Brain pericyte (primary cell): Measurements from ENCODE around the gene MPI.
"Not testable (repeated sequence)": the region's sequence is repeated elsewhere in the genome, so short reads cannot be mapped to it uniquely, and the experiment has no call there.

Experiments used
- DNase-seq: peaks from one replicate; pipeline ENCODE4 v3.0.0-alpha.2; 2012; ENCODE audit warnings: low read depth, low spot score

MPI gene

DNA sequence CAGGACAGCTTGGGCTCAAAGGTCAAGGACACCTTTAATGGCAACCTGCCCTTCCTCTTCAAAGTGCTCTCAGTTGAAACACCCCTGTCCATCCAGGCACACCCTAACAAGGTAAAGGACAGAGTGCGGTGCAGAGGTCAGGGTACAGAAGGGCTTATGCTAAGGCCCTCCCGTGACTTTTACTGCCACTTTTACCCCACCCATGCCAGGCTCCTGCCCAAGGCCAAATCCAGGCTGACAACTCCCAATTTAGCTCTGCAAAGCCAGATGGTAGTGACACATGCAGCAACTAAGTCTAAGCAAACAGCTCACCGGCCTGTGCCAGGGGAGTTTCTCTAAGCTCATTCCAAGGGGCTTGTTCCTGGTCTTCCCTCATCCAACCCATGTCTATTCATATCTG lies 1.6 kb downstream of the MPI start:
- DNase-seq: no peak

- no peak for DNase-seq
Observed at GRCh38 chr15:74892313-74892712, 2.5 kb downstream of the MPI start.

- no peak for DNase-seq
Observed at GRCh38 chr15:74892931-74893330, 3.1 kb downstream of the MPI start.

- DNase-seq: no peak
Observed at GRCh38 chr15:74893627-74894026, 3.8 kb downstream of the MPI start.

GRCh38 chr15:74894383-74894782 lies 4.5 kb downstream of the MPI start:
- not testable (repeated sequence) for DNase-seq

DNA sequence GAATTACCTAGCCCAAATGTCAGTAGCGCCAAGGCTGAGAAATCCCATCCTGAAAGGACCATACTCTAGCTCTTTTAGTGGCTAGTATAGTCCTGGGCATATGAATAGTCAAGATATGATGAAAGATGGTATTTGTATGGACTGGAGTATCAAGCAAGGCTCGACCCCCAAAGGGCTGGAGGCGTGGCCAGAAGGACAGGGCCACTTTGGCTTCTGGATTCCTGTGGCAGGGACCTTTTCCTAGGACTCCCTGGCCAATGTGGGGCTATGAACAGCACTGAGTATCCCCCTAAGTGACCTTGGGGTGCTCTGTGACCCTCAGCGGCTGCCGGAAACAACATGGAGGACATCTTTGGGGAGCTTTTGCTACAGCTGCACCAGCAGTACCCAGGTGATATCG lies 6.0 kb downstream of the MPI start:
- no peak for DNase-seq

DNA sequence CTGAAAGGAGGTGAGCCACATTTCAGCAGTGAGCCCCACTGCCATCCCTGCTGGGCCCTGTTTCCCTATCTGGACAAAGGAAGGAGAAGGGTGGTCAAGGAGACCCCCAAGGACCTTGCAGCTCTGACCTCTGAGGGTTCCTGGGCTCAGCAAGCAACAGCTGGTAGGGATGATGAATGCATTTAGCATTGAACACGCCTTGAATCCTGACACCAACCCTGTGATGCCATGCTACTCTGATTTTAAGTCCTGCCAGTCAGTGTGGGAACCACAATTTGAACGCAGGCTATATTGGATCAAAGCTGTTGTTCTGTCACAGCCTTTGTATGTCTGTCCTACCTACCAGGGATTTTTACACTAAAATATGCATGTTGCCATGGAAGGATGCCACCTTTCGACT lies 6.5 kb downstream of the MPI start:
- DNase-seq: no peak

GRCh38 chr15:74897300-74897701 lies 7.5 kb downstream of the MPI start:
- DNase-seq: no peak

DNA sequence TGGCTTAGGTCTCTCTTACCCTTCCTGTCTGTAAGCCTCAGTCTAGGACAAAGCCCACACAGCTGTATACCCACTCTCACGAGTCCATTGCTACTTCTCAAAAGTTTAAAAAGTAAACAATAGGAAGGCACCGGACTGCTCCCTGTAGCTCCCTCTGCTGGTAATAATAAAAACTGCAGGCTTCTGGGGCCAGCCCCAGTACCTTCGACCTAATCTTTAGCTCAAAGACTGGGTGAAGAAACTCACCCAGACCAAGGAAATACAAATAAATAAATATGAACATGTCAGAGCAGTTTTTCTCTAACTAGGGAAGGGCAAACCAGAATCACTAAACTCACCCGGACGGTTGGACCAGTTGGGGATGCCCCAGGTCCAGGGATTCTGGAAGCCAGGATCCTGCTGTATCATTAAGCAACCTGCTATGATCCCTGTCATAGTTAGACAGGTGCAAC lies 11.8 kb downstream of the MPI start:
- DNase-seq: no peak

DNA sequence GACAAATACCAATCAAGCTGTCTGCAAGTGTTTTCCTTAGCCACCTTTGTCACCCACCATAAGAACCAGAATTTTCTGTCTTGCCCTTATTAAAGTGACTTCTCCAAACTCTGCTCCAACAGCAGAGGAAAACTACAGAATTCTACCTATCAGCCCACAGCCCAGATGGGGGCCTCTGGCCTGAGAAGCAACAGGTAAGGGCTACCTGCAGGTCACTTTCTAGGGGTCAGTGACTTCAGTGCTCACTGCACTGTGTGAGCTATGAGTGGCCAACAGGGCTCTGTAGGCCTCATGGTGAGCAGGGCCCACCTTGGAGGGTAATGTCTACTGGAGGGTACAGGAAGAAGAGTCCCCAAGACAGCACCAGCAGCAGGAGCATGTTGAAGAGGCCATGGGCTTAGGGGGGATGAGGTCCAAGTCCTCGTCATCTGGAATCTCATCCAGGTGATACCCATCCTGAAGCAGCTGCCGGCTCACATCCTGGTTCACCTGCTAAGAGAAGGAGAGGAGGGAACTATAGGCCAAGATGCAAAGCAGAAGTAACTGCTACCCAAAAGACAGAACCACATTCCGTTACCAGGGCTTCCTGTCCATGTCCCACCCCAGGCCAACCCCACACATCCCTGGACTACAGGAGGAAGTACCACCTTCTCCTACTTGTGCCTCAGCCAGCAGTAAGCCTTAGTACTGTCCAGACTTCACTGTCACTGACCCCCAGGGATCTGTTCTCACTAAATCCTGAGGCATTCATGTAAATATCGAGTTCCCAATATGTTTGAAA lies 12.6 kb downstream of the MPI start:
- DNase-seq: no peak

- DNase-seq: no peak
Observed at GRCh38 chr15:74903676-74904075, 13.8 kb downstream of the MPI start.

GRCh38 chr15:74904190-74904805 lies 14.5 kb downstream of the MPI start:
- no peak for DNase-seq

DNA sequence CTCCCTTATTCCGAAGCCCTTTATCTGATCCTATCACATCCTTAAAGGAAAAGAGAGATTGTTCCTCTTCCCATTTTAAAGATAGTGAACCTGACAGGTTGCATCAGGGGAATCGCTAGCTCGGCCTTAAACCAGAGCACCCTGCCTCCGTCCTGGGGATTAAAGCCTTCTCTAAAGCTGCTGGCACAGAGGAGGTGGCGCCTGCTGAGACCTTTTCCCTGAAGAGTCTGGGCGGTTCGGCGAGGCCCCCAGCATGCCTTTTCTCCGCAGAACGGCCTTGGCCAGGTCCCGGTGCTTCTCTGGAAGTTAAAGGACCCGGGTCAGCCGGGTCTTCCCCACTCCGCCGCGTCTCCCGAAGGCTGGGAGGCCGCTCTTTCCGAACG lies 16.2 kb downstream of the MPI start:
- no peak for DNase-seq

- DNase-seq: no peak
Observed at GRCh38 chr15:74906450-74907162, 16.8 kb downstream of the MPI start, which contains the start of gene FAM219B. FAM219B (minus strand) TSS chr15:74906851; CDS start chr15:74906800, 51 bp downstream.

DNA sequence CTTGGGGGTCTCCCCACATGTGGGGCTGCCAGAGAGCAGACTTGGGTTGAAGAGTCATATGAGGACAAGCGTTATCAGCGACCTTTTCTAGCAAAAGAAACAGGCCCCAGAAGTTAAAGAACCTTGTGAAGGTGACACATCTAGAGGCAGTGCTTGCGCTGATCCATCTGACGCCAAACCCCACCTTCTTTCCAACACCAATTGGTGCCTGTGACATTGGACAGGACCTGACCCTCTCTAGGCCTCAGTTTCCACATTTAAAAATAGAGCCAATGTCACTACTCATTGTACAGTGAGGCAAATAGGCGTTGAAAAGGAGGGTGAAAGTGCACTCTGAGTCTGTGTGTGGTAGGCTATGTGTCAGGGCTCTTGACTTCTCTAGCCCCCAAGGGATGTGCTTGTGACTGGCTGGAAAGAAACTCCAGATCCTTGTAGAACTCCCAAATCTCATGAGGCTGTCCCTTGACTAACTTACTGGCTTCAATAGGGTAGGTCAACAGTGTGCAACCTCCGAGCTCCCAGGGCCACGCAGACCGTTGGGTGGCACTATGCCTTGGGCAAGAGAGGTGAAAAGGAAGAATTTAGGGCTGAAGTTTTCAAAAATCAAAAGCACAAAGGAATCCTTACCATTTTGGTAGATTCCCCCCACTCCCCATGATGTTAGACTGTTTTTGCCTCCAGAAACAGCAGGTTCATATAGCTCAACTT lies 17.5 kb downstream of the MPI start:
- no peak for DNase-seq

- no peak for DNase-seq
Observed at GRCh38 chr15:74908635-74909034, 18.8 kb downstream of the MPI start.

DNA sequence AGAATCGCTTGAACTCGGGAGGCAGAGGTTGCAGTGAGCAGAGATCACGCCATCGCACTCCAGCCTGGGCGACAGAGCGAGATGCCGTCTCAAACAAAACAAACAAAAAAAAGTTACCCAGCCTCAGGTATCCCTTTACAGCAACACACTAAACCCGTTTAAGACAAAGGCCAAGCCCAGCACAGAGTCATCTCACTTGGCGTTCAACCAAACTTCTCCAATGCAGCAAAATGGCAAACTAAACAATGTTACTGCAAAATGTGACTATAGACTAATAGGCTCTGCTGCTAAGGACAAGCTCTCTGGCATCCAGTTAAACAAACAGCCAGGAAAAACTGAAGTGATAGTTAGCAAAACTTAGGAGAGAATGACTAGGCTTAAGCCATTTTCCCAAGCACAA lies 23.2 kb downstream of the MPI start:
- DNase-seq: no peak

DNA sequence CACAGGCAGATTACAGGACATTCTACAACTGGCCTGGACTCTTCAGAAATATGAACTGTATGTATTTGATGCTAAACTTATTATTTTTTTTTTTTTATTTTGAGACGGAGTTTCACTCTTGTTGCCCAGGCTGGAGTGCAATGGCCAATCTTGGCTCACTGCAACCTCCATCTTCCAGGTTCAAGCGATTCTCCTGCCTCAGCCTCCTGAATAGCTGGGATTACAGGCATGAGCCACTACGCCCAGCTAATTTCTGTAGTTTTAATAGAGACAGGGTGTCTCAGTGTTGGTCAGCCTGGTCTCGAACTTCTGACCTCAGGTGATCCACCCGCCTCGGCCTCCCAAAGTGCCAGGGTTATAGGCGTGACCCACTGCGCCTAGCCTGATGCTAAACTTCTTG lies 24.0 kb downstream of the MPI start:
- not testable (repeated sequence) for DNase-seq

DNA sequence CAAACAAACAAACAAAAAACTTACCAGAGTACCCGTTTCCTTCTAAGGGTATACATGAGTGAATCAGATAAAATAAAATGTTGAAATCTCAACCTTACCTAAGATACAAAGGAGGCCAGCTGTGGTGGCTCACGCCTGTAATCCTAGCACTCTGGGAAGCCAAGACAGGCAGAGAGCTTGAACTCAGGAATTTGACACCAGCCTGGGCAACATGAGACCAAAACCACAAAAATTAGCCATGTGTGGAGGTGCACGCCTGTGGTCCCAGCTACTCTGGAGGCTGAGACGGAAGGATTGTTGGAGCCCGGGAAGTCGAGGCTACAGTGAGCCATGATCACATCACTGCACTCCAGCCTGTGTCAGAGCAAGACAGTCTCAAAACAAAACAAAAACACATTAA lies 27.8 kb downstream of the MPI start:
- DNase-seq: no peak

GRCh38 chr15:74920456-74920855 lies 30.6 kb downstream of the MPI start:
- no peak for DNase-seq

GRCh38 chr15:74924525-74924924 lies 34.7 kb downstream of the MPI start:
- DNase-seq: no peak

GRCh38 chr15:74928771-74929198 lies 38.9 kb downstream of the MPI start:
- DNase-seq: no peak
